Keratinocyte (primary cell): Measurements from ENCODE around the gene RNF144B. TPM values are rescaled to one million over a fixed set of nuclear protein-coding genes. Genes with fewer than 3 reads are reported as not detected.

ENCODE experiments used
- DNase-seq: peaks from one replicate; pipeline ENCODE4 v3.0.0-alpha.2; 2011; ENCODE audit warnings: low read depth, missing footprints, low spot score
- FAIRE-seq: peaks from 2 replicates; lab custom pipeline; 2011; peaks lifted over from hg19 to GRCh38; lab: Jason Lieb, UNC
- H2AFZ ChIP-seq: 2 replicates; pipeline ENCODE4 v1.6.0; 2012; ENCODE audit warnings: low read length, control low read depth, inconsistent platforms; ENCODE audit not compliant: control insufficient read depth
- H3K27ac ChIP-seq: 2 replicates; pipeline ENCODE4 v1.5.1; 2011; ENCODE audit warnings: low read length; ENCODE audit not compliant: control insufficient read depth, insufficient read depth
- H3K27me3 ChIP-seq: 3 replicates; pipeline ENCODE4 v1.6.0; 2011; ENCODE audit warnings: low read length; ENCODE audit not compliant: control insufficient read depth, insufficient read depth; ENCODE audit errors: extremely low read depth
- H3K36me3 ChIP-seq, 2 experiments: 2 replicates in 1 of 2; 3 replicates in 1 of 2; pipeline ENCODE4 v1.5.1; 2011; ENCODE audit warnings: low read length in 2 of 2, mild to moderate bottlenecking in 1 of 2; ENCODE audit not compliant: control insufficient read depth in 2 of 2, insufficient read depth in 2 of 2; ENCODE audit errors: extremely low read depth in 1 of 2
- H3K4me1 ChIP-seq: 3 replicates; pipeline ENCODE4 v1.5.1; 2011; ENCODE audit warnings: low read length; ENCODE audit not compliant: control insufficient read depth, insufficient read depth; ENCODE audit errors: extremely low read depth
- H3K4me2 ChIP-seq: 3 replicates; pipeline ENCODE4 v1.6.0; 2011; ENCODE audit warnings: low read depth, low read length; ENCODE audit not compliant: control insufficient read depth, insufficient read depth; ENCODE audit errors: extremely low read depth
- H3K4me3 ChIP-seq, 3 experiments: fragments of 200-600 bp in 1 of 3; sonication (generic) in 1 of 3; 2 replicates in 2 of 3; 3 replicates in 1 of 3; pipeline ENCODE4 v1.5.1; 2011 to 2016; ENCODE audit warnings: low read length in 3 of 3, mild to moderate bottlenecking in 3 of 3, control low read depth in 2 of 3, inconsistent platforms in 1 of 3, low read depth in 1 of 3, mixed read lengths in 1 of 3, mixed run types in 1 of 3, moderate library complexity in 1 of 3; ENCODE audit not compliant: control insufficient read depth in 2 of 3, insufficient read depth in 2 of 3; ENCODE audit errors: extremely low read depth in 1 of 3
- H3K79me2 ChIP-seq: 2 replicates; pipeline ENCODE4 v1.6.0; 2012; ENCODE audit warnings: low read length; ENCODE audit not compliant: control insufficient read depth, insufficient read depth
- H3K9ac ChIP-seq: 3 replicates; pipeline ENCODE4 v1.6.0; 2011; ENCODE audit warnings: low read length; ENCODE audit not compliant: control insufficient read depth, insufficient read depth; ENCODE audit errors: extremely low read depth
- H3K9me1 ChIP-seq: 3 replicates; pipeline ENCODE4 v1.6.0; 2011; ENCODE audit warnings: low read length; ENCODE audit not compliant: control insufficient read depth, insufficient read depth; ENCODE audit errors: extremely low read depth
- H3K9me3 ChIP-seq: 2 replicates; pipeline ENCODE4 v1.5.1; 2012; ENCODE audit warnings: low read depth, low read length; ENCODE audit not compliant: control insufficient read depth
- H4K20me1 ChIP-seq: 3 replicates; pipeline ENCODE4 v1.6.0; 2011; ENCODE audit warnings: low read length; ENCODE audit not compliant: control insufficient read depth, insufficient read depth; ENCODE audit errors: extremely low read depth
- CTCF ChIP-seq, 3 experiments: IDR thresholded peaks in 1 of 3; conservative IDR thresholded peaks in 1 of 3; optimal IDR thresholded peaks in 1 of 3; 2 replicates in 2 of 3; 3 replicates in 1 of 3; pipeline versions ENCODE3 to v1.5.1; 2011; ENCODE audit warnings: low read length in 3 of 3, mild to moderate bottlenecking in 3 of 3, moderate library complexity in 2 of 3, control low read depth in 1 of 3, inconsistent platforms in 1 of 3; ENCODE audit not compliant: insufficient read depth in 2 of 3; ENCODE audit errors: extremely low read depth in 1 of 3
- EZH2 ChIP-seq: IDR thresholded peaks from one replicate; pipeline ENCODE4 v1.6.1; 2012; ENCODE audit warnings: inconsistent platforms, mild to moderate bottlenecking, low read length, moderate library complexity
- dilution Hi-C: fragments of 300-500 bp; cut with MboI; formaldehyde crosslinking; loops from one replicate; pipeline ENCODE4 v1.7.0; 2020; ENCODE audit warnings: low sequenced_read_pairs; ENCODE audit not compliant: extremely low pct_ligation_motif_present
- polyA plus RNA-seq, 5 experiments: library from polyadenylated mRNA; depleted of rRNA in 3 of 5; stranded (reverse) in 3 of 5; stranded (forward) in 1 of 5; unstranded in 1 of 5; fragments of >200 nt; gene quantifications; 1 replicate in 1 of 5; 2 replicates in 3 of 5; 3 replicates in 1 of 5; pipeline versions ENCODE4 v1.2.1 to v1.2.3, GENCODE V29; 2011 to 2012; ENCODE audit warnings: missing spikeins in 2 of 5, low read depth in 1 of 5, low replicate concordance in 1 of 5

RNF144B gene
- polyA plus RNA-seq, 1 donor (not counting 4 experiments of a cell fraction or from before 2014, with no cell fraction given): 9.0 TPM

DNA sequence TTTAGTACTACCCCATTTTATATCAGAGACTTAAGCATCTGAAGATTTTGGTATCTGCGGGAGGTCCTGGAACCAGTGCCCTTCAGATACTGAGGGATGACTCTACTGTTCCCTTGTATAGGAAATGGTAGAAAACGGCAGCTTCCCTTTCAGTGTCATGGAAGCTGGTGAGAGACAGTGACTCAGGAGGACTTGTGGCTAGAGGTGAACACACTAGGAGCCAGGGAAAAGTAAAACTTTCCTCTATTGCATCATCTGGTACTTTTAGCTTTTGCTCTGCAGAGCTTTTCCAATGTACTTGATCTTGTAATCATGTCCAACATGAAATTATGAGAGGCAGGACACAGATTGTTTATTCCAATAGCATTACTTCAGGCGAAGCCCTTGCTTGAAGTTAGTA, 45.0 kb downstream of the RNF144B start:
- DNase-seq: no peak
- Histone ChIP-seq H3K4me2 (no peak overlapping the region), H3K27ac (peak overlapping the region; percentile 78)

DNA sequence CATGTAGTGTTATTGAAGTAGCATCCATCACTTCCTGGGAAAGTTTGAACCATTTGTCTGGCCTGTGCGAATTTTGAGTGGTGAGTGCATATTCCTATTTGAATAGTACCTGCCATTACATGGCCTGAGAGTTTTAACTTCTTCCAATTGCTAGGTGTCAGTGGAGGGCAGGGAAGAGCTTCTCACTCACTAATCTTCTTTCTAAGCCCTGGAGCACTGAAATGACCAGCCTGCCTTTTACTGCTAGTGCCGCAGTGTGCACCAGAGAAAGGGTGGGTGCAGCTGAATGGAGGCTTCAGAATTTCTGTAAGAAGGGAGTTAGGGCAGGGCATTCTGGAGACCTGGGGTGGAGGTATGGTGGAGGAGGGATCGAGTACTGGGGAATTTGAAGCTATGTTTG, 45.5 kb downstream of the RNF144B start:
- H3K9ac ChIP-seq: no peak overlapping the region
- peaks cover 34% of the 10 kb centered on the region for H3K4me1 ChIP-seq
- H3K9me3 ChIP-seq: no peaks in the 10 kb centered on the region
- no peak overlapping the region for H2AFZ ChIP-seq
- dilution Hi-C loops: no loop called here
- peak overlapping the region; percentile 78 for H3K27ac ChIP-seq
- no peak overlapping the region for H3K4me2 ChIP-seq
- H3K27me3 ChIP-seq: no peaks in the 10 kb centered on the region
- no peak overlapping the region for H3K4me3 ChIP-seq
- H3K79me2 ChIP-seq: peaks cover 6% of the 10 kb centered on the region
- H4K20me1 ChIP-seq: no peaks in the 10 kb centered on the region
- no peak for TF ChIP-seq EZH2
- peaks cover 3 to 6% of the 10 kb centered on the region in 2 experiments for H3K36me3 ChIP-seq
- FAIRE-seq (no peak), DNase-seq (no peak)
- no peaks in the 10 kb centered on the region for H3K9me1 ChIP-seq

More for the DNA sequence above, 45.0 kb downstream of the RNF144B start:
- Histone ChIP-seq H3K79me2 (peaks cover 6% of the 10 kb centered on the region), H3K9ac (no peak overlapping the region), H4K20me1 (no peaks in the 10 kb centered on the region), H3K9me1 (no peaks in the 10 kb centered on the region), H3K36me3 (peaks cover 3 to 6% of the 10 kb centered on the region in 2 experiments), H3K9me3 (no peaks in the 10 kb centered on the region), H2AFZ (no peak overlapping the region), H3K4me1 (peaks cover 39% of the 10 kb centered on the region), H3K4me3 (no peak overlapping the region), H3K27me3 (no peaks in the 10 kb centered on the region)
- dilution Hi-C loops: no loop called here
- no peak for TF ChIP-seq CTCF (optimal IDR thresholded peaks at IDR 0.05 in 1 of 3, IDR thresholded peaks at IDR 0.05 in 1 of 3, conservative IDR thresholded peaks at IDR 0.05 in 1 of 3; ENCODE audit: extremely low read depth in 1 of 3, insufficient read depth in 2 of 3, low read length in 3 of 3)
- no peak for TF ChIP-seq EZH2
- peak; percentile 51 for FAIRE-seq

DNA sequence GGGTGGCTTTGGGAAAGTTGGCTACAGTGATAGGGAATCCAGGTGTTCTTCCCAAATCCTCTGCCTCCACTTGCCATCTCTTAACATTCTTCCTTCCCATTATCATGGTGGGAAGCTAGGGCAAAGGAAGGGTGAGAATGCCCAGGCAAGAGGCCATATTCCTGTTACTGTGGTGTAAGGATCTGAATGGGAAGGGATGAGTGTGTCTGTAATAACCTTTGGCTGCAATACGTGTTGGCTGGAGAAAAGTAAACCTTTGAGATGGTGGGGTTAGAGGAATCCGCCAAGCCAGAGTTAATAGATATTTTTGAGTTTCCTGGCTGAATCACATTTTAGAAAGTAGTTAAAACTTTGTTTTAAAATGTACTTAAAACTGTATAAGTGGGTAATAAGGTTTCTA, 45.9 kb downstream of the RNF144B start:
- Histone ChIP-seq H4K20me1 (no peaks in the 10 kb centered on the region), H3K36me3 (peaks cover 3 to 6% of the 10 kb centered on the region in 2 experiments), H3K27me3 (no peaks in the 10 kb centered on the region), H3K9me1 (no peaks in the 10 kb centered on the region), H3K9ac (no peak overlapping the region), H3K79me2 (peaks cover 6% of the 10 kb centered on the region), H3K4me3 (no peak overlapping the region), H3K27ac (peak overlapping the region; percentile 78), H3K9me3 (no peaks in the 10 kb centered on the region), H2AFZ (no peak overlapping the region), H3K4me2 (no peak overlapping the region), H3K4me1 (peaks cover 34% of the 10 kb centered on the region)
- dilution Hi-C loops: no loop called here
- DNase-seq: no peak
- no peak for FAIRE-seq
- TF ChIP-seq EZH2 (no peak), CTCF (optimal IDR thresholded peaks at IDR 0.05 in 1 of 3, IDR thresholded peaks at IDR 0.05 in 1 of 3, conservative IDR thresholded peaks at IDR 0.05 in 1 of 3; ENCODE audit: extremely low read depth in 1 of 3, insufficient read depth in 2 of 3, low read length in 3 of 3) (no peak)
